HG02981 (cell line): ENCODE measurements around the gene RABGAP1.

Experiments used
- ATAC-seq: cut with Tn5 transposase; IDR thresholded peaks from one replicate; pipeline ENCODE4 v1.9.1; 2021; ENCODE audit warnings: mild to moderate bottlenecking, moderate library complexity; ENCODE audit not compliant: unreplicated experiment

RABGAP1 gene

DNA sequence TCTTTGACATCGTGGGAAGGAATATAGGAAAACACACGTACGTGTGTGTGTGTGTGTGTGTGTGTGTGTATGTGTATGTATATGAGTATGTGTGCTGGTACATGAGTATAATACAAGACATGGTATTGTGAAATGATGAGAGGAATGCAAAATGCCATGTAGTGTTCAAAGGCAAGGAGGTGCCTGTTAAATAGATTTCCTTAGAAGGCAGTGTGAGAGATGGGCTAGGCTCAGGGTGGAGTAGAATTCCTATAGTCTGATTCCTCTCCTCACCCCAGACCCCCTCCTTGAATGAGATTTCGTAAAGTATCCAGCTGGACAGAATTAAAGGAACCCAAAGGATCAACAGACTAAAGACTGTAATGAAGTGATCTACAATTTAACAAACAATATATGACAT, 103.8 kb downstream of the RABGAP1 start:
- no peak for ATAC-seq

DNA sequence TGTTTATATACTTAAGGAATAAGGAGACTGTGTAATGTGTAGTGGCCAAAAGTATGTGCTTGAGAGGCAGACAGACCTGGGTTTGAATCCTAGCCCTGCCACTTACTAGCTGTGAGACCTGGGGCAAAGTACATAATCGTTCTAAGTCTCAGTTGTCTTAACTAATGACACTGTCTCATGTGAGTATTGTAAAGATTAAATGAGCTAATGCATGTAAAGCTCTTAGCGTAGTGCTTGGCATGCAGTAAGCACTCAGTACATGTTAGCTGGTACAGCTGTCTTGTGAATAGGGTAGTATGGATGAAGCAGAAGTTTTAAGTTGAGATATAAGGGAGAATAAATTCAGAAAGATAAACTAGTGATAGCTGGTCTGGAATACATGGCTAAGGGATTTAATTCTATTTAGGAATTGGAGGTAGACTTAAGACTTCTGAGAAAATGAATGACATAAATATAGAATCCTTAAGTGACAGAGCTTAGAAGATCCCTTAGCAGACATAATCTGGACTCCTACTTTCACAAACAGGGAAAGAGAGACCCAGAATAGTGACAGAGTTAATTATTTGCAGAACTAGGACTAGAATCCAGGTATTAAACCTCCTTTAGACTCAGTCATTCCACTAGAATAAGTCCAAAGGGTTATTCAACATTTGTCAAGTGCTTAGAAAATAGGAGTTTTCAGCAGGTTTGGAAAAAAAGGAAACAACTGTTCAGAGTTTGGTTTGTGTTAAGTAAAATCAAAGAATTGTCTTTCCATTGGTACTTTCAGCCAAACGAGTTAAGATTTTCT, 105.8 kb downstream of the RABGAP1 start:
- ATAC-seq = no peak

- ATAC-seq = no peak
Observed at GRCh38 chr9:123048748-123049147, 107.9 kb downstream of the RABGAP1 start.

GRCh38 chr9:123049589-123050222, 108.9 kb downstream of the RABGAP1 start:
- ATAC-seq = no peak

DNA sequence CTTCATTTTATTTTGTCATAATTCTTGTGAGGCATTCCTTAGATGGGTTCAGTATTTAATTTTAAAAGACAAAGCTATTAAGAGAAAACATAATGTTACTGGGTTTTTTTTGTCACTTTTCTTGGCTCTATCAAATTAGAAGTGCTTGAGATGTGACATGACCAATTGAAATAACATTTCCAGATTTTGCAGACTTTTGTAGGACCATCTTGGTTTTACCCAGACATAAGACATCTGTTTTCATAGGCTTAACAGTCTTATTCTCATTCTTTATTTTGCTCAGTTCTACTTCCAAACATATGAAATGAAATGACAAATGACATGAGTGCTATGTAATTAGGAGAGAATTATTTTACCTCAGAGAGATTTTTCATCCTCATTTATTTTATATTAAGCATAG, 112.2 kb downstream of the RABGAP1 start:
- no peak for ATAC-seq

DNA sequence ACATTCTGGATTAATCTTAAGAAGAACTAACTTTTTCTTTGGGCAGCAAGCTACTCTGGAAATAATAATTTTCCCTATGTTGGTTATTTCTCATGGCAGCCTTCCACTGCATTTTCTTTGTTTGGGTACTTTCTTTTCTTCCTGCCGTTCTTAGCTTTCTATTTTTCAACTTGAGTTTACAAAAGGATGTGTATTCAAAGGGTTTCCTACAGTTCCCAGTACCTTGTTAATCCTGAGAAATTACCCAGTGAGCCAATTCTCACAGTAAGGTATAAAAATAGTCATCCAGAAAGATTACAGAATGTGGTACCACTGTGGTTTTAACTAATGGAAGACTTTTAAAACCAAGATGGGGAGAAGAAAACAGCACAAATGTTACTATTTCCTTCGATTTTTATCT, 112.9 kb downstream of the RABGAP1 start:
- ATAC-seq = no peak

- ATAC-seq = no peak
Observed at GRCh38 chr9:123058834-123059233, 118.0 kb downstream of the RABGAP1 start.

DNA sequence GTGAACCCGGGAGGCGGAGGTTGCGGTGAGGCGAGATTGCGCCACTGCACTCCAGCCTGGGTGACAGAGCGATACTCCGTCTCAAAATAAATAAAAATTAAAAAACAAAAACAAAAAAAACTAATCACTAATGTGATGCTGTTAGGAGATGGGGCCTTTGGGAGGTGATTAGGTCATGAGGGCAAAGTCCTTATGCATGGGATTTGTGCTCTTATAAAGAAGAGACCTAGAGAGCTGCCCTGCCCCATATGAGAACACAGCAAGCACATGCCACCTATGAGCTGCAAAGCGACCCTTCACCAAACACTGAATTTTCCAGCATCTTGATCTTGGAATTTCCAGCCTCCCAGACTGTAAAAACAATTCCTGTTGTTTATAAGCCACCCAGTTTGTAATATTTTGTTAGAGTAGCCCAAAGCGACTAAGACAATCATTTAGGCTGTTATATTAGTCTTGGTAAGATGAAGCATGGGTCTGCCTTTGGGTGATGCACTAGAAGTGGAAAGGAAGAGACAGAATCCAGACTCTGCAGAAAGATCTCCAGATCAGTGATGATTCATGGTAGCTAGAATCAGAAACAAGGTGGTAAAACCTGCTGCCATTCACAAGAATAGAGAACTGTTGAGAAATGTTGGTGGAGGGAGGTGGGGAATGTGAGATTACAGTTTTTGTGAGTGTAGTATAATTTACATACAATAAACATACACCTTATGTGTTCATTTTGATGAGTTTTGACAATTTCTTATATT, 118.8 kb downstream of the RABGAP1 start:
- no peak for ATAC-seq

DNA sequence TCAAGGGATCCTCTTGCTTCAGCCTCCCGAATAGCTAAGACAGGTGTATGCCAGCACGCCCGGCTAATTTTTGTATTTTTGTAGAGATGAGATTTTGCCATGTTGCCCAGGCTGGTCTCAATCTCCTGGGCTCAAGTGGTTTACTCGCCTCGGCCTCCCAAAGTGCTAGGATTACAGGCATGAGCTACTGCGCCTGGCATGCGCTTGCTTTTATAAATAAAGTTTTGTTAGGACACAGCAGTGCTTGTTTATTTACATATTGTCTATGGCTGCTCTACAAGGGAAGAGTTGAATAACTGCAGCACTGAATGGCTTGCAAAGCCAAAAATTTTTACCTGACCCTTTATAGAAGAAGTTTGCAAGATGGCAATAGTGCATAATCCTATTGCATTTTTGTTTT, 120.4 kb downstream of the RABGAP1 start:
- ATAC-seq = no peak

- no peak for ATAC-seq
Observed at GRCh38 chr9:123062351-123063176, 121.7 kb downstream of the RABGAP1 start.

GRCh38 chr9:123063177-123063598, 122.4 kb downstream of the RABGAP1 start:
- no peak for ATAC-seq

DNA sequence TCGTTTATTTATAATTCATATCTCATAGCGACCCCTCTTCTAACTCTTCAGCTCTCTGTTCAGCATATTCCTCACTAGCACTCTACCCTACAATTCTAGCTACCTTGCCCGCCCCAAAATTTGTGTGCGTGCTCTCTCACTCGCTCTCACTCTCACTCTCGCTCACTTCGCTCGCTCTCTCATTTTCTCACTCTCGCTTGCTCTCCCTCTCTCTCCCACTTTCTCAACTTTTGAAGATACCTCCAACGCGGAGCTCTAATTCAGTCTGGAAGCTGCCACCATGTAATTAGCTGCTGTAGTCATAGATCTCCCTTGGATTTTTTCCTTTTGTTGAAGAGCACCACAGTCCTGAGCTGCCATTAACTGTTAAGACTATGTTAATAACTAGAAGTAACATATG, 123.1 kb downstream of the RABGAP1 start:
- ATAC-seq = no peak

GRCh38 chr9:123064716-123065115, 123.9 kb downstream of the RABGAP1 start:
- ATAC-seq = no peak

DNA sequence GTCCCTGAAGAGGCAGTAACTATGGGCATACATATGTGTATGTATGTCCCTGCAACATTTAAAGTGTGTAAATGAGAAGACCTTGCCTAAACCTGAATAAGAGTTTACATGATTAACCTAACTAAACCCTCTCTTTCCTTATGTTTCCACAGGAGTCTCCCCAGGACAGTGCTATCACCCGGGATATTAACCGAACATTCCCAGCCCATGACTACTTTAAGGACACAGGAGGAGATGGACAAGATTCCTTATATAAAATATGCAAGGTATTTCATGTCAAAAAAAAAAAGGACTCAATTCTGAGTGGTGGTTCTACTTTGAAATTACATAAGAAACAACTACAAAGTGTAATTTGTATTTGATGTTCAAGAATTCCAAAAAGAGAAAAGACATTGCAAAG, 124.4 kb downstream of the RABGAP1 start:
- no peak for ATAC-seq

DNA sequence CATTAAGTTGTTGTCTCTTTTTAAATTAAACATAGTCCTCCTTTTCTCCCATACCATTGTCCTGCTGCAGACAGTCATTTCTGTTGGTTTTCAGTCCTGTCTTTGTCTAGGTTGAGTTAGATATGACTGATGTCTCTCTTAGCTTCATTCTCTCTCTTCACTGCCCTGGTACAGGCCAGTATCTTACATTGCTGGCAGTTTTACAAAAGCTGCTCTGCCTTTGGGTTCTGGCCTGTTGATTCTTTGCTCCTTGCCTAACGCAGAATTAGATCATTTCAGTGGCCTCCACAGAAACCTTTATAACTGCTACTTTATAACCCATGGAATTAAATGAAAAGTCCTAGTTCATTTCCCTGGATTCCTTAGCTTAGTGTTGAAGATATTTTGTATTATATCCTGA, 126.3 kb downstream of the RABGAP1 start:
- ATAC-seq = no peak

DNA sequence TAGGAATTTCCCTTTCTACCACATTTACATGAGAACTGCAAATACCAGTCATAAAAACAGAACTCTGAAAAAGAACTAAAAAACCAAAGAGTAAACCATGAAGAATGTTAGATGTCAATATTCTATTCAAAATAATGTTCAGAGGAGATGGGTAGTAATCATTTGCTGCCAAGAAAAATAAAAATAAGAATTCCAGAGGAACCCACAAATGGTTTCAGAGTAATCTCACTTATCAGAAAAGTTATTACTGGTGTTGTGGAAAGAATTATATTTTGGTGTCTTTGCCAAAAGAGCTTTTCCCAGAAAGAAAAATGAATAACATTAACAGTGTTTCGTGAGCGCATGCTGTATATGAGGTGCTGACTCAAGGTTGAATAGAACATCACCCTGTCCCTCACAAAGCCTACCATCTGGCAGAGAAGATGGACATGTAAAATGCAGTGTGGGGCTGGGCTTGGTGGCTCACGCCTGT, 128.2 kb downstream of the RABGAP1 start:
- no peak for ATAC-seq

GRCh38 chr9:123070198-123070597, 129.4 kb downstream of the RABGAP1 start:
- no peak for ATAC-seq

GRCh38 chr9:123072407-123072995, 131.7 kb downstream of the RABGAP1 start:
- no peak for ATAC-seq

GRCh38 chr9:123073441-123073840, 132.6 kb downstream of the RABGAP1 start:
- no peak for ATAC-seq

DNA sequence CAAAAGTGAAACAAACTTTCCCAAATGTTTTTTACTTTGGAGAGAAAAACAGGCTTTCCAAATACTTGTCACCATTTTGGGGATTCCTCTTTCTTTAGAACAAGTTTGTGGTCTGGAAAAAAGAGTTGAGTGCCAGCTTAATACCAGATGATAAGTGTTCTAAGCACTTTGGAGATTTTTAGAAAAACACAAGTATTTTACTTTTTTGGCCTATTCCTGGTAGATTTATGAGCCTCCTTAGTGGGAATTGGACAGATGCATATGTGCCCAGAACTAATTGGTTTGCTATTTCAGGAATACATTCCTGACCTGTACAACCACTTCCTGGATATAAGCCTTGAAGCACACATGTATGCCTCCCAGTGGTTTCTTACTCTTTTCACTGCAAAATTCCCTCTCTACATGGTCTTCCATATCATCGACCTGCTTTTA, 133.2 kb downstream of the RABGAP1 start:
- ATAC-seq = no peak
